GM20431 (cell line): ENCODE data around the gene GNRHR.
"Not testable (repeated sequence)": the region's sequence is repeated elsewhere in the genome, so short reads cannot be mapped to it uniquely, and the experiment has no call there.

ENCODE experiments used
- in situ Hi-C: fragments of 300-500 bp; cut with MseI, MboI; formaldehyde crosslinking; loops from one replicate; pipeline ENCODE4 v1.15.0; 2020; ENCODE audit warnings: low sequenced_read_pairs; ENCODE audit not compliant: unreplicated experiment

Gene GNRHR, protein sequence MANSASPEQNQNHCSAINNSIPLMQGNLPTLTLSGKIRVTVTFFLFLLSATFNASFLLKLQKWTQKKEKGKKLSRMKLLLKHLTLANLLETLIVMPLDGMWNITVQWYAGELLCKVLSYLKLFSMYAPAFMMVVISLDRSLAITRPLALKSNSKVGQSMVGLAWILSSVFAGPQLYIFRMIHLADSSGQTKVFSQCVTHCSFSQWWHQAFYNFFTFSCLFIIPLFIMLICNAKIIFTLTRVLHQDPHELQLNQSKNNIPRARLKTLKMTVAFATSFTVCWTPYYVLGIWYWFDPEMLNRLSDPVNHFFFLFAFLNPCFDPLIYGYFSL

DNA sequence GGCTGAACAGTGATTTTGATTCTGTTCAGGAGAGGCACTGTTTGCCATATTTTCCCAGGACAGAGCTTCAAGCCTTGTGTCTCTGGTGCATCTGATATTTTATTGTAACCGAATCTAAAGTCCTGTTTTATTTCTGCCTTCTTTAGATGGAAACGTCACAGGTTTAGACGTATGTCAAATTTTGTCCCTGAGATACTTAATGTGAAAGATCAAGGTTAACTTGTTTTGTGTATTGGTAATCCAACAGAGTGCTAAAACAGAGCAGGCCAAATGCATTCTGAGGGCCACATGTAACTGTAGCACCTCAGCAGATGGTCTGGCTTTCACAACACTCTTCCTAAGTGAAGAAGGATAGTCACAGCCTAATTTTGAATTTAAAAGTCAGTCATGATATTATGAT, at the start of gene GNRHR:
GNRHR (minus strand) TSS at position 101 of the 400 bp plus-strand sequence; CDS start at position 48, 53 bp downstream.
- in situ Hi-C loops, result no loop called here

DNA sequence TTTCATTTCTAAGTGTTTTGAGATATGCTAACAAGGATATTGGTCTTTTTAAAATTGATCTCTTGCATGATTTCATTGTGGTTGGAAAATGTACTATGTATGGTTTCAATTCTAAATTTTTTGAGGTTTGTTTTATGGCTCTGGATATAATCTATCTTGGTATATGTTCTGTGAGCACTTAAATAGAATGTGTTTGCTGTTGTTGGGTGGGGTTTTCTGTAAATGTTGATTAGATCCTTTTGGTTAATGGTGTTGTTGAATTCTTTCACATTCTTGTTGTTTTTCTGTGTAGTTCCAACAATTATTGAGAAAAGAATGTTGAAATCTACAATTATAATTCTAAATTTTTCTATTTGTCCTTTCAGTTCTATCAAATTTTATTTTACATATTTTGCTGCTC, 42.6 kb upstream of the GNRHR start:
- in situ Hi-C loops, result no loop called here

DNA sequence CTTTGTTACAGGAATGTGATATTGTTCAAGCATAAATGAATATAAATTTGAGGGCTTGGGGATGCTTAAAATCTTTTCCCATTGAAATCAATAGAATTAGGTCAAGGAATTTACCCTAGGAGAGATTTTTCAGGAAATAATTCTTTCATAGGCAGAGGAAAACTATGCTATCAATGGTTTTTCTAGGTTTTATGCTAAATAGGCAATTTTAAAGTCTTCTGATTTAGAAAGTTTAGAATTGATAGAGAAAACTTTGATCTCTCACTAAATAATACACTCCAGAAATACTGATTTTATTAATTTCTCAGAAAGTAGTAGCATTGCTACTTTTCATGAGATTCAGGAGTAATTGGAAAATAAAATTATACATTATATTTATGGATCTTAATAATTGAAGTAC, 36.5 kb upstream of the GNRHR start:
- in situ Hi-C loops, result no loop called here

DNA sequence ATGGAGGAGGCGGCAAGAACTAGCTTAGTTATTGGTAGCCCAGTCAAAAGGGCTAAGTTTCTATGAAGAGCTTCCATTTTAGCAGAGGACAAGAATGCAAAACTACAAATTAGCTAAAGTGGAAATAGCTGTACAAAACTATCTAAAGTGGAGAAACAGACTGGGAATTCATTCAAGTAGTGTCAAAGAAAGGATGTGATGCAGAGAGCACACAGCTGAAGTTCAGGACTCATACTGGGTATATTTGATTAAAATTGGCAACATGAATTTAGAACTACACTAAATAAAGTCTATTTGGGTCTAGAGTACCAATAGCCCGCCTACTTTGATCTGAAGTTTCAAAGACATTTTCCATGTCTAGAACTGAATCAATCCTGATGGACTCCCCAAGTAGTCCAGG, 33.1 kb upstream of the GNRHR start:
- in situ Hi-C loops, result no loop called here

DNA sequence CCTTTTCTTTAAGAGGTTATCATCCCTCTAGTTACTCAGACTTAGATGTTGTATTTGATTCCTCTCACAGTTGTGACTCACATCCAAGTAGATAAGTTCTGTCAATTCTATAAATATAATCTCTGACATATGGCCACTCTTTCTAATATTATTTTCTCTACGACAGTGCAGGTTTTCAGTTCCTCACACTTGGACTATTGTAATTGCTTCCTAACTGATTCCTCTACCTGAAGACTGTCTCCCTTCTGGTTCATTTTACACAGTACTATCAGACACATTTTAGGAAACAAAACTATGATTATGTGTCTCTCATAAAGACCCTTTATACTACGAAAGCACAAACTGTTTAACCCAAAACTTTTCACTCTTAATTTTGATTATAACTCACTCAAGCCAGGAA, 31.3 kb upstream of the GNRHR start:
- in situ Hi-C loops, result no loop called here

DNA sequence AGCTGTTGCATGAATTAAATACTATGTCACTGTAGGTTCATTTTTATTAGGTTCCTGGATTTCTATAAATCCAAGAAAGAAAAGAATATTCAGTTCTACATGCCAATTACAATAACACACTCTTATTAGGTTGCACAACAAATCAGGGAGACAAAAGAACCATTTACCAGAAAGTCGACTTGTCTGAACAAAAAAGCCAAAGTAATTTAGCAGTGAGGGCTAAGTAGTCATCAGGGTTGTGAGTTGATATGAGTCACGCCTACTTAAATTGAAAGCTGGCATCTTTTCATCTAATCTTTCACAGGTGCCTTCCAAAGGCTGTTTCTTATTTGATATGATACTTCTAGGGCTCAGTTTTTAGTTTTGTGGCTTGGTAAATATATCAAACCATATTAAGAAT, 25.4 kb upstream of the GNRHR start:
- in situ Hi-C loops, result no loop called here

DNA sequence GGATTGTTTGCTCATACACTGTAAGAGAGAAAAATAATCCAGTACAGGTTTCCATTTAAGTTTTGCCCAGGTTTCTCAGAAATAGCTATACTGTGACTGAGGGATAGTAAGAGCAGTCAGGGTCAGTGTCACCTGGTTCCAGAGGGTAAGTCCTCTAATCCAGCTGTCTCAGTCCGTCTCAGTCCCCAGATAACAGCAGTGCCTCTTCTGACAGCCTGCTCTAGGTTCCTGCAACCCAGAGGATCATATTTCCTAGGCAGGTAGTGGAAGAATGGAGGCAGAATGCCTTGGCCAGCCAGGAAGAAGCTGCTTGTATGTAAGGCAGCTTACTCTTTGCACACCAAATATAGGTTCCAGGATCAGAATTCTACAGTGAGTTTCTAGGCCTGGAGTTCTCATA, 22.6 kb upstream of the GNRHR start:
- in situ Hi-C loops, result no loop called here

DNA sequence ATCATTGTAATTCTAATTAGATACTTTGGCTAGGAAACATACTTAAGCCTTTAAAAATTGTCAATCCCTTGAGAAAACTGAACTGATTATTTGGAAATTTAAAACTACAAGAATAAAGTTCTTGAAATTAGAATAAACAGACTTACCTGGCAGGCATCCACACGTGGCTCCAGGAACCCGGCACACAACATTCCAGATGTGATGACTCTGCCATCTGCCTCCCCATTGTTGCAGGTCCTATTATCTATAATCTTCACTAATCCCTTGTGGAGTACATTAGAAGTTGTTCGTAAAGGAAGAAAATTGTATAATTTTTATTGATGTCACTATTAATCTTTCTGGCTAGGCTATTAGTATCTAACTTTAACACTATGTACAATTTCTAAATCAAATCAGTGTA, 16.2 kb upstream of the GNRHR start:
- in situ Hi-C loops, result no loop called here

DNA sequence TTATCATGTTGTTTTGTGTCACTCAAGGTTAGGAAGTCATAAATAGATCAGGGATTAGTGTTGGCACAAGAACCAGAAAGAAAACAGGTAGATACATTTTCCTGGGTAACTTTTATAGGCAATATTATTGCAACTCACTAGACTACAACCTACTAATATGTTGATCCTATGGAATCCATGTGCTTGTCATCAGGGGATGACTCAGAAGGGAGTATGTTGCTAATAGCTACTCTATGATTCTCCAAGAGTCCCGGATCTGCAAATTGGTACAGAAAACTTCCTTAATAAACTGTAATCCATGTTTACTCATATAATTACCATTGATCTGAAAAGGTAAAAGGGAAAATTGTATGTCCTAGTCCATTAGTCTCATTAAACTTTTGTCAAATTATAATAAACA, 11.7 kb upstream of the GNRHR start:
- in situ Hi-C loops, result no loop called here

DNA sequence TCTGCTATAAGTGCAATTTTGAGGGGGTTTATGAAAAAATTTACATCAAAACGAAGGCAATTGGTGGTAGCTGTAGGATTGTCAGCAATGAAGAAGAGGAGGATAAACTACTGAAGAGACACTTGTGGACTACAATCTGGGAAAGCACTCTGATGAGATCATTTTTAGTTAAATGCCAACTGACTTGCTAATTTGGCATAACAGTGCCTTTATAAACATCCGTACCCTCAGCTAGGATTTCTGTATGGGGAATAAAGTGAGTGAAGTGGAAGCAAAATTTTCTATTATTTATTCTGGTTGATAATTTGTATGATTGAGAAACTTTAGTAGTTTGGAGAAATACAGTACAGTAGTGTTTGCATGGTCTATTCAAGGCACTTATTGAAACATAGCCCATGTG, 11.2 kb upstream of the GNRHR start:
- in situ Hi-C loops, result no loop called here

DNA sequence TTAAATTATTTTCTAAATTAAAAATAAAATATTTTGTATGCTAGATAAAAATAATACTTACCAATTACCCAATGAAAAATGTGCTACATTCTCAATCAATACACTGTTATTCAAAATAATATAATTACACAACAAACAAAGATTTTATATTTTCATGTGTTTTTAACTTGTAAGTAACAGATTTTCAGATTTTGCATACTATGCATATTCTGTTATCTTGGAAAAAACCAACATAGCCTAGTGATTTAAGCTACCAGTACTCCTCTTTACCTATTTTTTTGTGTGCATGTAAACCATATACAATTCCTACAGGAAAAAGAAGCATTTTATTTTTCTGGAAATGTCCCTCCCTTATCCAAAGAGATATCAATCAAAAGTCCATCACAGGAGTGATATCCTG, 10.0 kb upstream of the GNRHR start:
- in situ Hi-C loops, result no loop called here

DNA sequence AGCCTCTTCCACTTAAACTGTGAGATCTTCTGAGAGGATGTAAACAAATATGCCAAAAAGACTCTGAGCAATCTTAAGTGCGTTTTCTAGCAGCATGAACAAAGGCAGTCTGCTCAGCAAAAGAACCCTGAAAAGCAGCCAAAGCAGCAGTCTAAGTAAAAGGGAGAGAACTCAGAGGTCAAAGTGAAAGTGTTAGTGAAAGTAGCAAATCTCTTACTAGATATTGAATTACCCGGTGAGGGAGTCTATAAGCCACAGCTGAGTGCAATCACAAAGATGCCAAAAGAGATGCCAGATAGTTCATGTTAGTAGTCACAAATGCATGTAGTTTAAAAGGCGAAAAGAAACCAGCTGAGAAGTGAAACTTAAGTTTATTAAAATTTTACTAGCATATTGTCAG, 7.9 kb upstream of the GNRHR start:
- in situ Hi-C loops, result no loop called here

DNA sequence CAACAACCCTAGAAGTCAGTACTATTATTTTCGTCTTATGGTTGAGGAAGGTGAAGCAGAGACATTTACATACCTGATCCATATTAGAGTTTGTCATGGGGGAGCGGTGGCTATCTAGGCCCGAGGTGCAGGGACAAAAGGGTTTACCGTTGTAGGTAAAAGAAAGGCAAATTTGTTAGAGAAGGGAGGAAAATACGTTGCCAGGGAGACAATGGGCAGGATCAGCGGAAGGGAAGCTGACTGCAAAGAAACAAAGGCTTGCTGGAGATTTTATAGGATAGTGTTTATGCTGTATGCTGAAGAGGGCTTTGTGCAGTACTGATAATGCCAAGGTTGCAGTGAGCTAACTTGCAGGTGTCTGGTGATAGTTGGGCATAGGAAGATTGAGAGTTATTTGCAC, 2.8 kb upstream of the GNRHR start:
- in situ Hi-C loops, result not testable (repeated sequence)

DNA sequence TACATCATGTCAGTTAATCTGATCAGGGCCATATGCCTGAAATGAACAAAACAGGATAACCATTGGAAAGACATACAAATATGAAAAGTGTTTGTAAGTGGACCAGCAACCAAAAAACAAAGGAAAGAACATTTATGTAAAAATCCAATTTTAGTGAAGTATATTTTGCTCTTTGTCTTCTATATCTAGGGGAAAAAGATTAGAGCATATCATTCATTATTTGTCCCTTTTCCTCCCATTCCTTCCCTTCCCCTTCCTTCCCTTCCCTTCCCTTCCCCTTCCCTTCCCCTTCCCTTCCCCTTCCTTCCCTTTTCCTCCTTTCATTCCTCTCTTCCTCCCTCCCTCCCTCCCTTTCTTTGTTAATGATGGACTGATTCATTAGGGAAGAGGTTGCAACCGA, 1.8 kb upstream of the GNRHR start:
- in situ Hi-C loops, result no loop called here

DNA sequence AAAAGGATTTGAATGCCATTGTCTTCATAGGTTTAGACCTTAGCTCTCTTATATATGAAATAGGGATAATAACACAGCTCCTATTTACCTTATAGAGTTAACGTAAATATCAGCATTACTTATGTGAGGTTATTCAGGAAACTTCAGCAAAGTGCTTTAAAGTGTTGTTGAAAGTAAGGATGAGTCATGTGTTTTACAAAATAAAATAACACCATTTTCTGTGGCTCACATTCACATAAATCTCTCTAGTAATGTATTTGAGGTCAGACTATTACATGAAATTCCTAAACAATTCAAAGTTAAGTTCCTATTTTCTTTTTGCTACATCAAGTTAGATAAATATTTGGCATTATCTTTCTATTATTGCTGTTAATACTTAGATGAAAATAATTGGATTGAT, 2.9 kb downstream of the GNRHR start:
- in situ Hi-C loops, result no loop called here

DNA sequence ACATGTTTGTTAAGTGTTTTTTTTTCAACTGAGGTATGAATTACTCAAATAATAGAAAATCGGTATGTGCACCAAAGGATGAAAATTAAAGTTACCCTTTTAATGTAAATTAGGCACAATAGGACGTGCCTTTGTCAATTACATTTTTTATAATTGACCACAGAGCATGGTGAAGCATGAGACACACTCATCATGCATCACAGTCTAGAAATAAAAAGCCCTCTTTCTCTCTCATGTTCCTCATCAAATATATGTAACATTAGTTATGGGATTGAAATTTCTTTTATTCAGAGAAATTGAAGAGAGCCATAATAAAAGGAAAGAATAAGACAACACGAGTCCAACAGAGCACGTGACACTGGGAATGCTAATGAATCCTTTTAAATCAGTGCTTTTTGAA, 3.5 kb downstream of the GNRHR start:
- in situ Hi-C loops, result no loop called here

DNA sequence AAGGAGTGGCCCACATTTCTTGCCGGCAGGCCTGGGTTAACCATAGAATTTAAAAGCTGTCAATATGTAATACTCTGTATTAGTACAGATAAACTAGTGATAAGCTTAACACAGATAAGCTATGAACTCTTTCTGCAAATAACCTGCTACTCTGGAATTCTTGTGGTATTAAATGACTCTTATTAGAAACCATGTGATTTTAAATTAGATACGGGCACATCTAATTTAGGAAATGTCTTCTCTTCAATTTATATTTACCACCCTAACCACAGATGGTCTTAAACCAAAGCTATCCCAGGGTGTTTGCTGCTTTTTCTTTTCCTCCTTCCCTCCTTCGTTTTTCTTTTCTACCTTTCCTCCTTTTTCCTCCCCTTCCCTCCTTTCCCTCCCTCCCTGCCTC, 4.9 kb downstream of the GNRHR start:
- in situ Hi-C loops, result no loop called here

DNA sequence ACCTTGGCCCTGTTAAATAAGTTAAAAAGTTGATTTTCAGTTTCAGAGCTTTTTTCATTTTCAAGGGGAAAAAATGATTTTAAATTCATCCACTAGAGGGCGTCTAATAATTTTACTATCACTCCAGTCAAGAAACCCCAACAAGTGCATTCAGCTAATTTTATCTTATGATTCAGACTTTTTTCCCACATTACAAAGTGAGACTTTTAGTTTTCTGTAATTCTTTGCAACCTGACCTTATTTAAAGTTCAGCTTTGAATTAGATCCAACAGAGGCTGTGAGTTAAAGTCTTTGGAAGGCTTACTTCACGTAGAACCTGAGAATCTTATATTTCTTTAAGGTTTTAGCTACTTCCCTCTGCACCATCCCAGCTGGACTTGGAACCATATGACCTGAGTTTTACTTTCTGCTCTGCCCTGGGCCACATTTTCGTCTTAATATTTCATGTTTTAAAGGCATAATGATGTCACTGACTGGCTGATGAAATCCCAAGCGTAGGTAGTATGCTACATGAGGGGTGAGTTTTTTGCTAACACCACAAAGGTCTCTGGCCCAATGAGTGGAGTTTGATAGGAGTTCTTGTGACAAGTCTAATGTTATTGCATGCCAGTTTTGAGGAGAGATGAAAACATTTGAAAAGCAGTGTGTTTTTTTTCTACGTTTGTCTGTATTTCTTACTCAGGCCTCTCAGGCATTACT, 7.2 kb downstream of the GNRHR start:
- in situ Hi-C loops, result no loop called here

DNA sequence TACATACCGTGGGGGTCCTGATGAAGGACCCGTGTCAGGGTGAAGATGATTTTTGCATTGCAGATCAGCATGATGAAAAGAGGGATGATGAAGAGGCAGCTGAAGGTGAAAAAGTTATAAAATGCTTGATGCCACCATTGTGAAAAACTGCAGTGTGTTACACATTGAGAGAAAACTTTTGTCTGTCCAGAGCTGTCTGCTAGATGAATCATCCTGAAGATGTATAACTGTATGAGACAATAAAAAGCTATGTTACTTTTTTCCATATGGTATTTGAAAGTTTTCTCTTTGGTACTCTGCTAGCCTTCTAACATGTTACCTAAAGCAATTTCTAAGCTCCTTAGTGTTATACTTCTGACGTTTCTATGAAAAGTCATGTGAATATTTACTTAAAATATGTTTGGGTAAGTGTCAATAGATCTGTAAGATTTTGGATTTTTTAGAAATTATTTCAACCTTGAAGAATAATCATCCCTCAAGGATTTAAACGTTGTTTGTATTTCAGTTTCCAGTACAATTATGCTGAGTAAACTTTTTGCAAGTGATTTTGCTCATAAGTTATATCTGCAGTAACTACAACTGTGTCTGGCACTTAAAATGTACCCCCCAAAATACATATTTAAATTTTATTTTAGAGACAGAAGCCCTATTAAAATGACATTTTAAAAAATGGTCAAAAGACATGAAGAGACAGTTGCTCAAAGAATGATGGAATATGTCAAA, 9.5 kb downstream of the GNRHR start:
- in situ Hi-C loops, result no loop called here

DNA sequence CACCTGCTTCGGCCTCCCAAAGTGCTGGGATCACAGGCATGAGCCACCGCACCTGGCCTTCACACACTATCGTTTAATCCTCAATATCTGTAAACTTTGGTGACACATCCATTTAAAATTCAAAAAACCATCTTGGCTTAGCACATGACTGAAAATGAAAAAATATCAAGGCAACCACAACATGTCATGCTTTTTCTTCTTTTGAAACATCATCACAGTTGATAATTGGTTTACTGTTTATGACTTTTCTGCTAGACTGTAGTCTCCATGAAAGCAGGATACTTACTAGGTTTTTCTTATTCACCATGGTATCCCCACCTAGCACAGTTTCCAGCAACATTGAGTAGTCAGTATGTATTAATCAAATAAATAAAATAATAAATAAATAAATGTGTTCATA, 11.0 kb downstream of the GNRHR start:
- in situ Hi-C loops, result no loop called here

DNA sequence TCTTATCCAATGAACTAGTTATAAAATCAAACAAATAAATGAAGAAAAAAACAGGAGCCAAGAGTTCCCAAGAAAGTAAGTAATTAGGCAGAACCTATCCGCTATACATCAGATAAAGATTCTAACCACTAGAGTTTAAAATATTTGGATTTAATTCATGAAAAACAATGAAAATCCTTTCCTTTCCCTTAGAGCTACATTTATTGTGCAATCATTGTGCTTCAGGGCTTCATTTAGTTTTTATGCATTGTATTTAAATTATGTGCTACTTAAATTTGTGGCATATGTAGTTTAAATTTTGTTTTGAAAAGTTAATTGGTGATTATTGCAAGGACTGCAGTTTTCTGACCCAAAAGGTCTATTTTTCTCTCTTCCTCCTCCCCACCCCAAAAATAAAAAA, 17.9 kb downstream of the GNRHR start:
- in situ Hi-C loops, result no loop called here
